GM21528 (cell line): ENCODE data around the gene COX4I1.

Experiments used
- ATAC-seq: cut with Tn5 transposase; IDR thresholded peaks from one replicate; pipeline ENCODE4 v1.9.1; 2021; ENCODE audit warnings: mild to moderate bottlenecking, moderate library complexity; ENCODE audit not compliant: unreplicated experiment, low FRiP score

Gene COX4I1

DNA sequence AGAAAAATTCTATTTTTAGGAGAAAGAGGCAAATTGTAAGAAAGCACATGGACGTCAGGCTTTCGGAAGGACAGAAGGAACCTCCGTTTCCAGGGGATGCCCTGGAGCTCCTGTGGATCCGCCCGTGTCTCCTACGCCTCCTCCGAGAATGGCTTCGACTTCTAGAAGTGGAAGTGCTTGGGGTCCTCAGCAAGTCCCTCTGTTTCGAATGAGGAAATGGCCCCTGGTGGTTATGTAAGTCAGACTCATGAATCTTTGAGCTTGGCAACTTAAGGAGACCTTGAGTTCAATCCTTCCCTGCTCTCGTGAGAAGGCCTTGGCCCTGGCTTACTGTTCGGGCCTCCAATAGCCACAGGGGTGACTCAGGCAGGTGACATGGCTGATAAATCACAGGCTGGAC is 38.9 kb downstream of the COX4I1 start:
- no peak for ATAC-seq

DNA sequence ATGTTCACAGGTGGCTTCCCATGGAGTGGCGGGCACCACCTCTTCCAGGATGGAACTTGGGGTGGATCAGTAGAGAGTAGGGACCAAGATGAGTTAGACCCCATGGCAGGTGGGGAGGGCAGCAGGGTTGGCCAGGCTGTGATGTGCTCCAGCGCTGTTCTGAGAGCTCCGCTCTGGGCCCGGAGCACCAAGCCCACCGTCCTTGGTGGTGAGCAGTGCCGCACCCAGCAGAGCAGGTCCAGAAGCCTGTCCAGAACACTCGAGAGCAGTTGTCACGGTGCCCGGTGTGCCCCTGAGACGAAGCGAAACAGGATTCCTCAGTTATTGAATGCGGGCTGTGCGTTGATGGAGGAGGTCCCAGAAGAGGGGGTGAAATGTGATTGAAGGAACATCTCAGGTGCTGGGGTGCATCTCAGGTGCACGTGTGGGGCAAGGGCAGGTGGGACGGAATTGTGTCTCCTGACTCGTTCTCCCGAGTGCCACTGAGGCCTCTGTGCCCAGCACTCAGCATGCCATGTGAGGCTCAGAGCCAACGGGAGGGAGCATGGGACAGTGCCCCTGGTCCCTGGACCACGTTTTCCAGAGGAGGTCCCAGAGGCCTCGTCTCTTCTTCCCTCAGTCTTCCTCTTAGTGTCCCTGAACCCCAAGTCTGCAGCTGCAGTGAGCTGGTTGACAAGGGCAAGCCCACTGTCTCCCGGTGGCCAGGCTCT is 39.5 kb downstream of the COX4I1 start:
- no peak for ATAC-seq

DNA sequence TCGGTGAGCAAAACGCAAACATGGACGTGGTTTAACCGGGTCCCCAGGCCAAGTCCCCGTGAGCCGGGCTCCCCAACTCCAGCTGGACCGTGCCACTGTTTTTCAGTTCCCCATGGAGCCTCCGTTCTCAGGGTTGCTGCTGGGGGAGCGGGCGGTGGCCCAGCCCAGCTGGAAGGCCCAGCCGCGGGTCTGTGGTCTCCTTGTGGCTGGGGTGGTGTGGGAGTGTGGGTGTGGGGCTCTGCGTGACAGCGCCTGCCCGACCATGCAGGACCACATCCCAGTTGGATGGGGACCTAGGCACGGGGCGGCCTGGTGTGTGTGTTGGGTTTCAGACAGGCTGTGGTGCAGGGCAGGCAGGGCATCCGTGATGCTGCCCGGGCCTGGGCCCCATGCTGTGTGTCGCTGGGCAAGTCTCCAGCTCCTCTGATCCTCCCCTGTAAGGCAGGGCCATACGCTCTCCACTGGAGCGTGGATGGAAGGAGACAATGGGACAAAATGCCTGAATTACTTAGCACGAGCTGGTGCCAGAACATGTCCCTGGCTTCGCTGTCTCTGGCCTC is 40.3 kb downstream of the COX4I1 start:
- ATAC-seq, result no peak

DNA sequence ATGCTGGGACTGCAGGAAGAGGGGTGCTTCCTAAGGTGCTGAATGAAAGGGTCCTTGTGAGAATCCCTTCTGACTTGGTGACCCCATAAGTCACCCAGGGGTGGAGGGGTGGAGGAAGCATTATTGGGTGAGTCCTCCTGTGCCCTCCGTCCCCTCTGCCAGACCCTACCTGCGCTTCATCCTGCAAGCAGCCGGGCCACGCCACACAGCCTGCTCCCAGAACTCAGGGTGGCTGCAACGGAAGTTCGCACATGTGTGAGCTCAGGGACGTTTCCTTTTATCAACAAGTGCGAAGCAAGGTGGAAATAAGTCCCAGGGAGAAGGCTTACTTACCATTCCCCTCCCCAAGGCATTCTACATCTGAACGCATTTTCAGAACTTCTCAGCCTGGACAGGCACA is 40.9 kb downstream of the COX4I1 start:
- no peak for ATAC-seq

DNA sequence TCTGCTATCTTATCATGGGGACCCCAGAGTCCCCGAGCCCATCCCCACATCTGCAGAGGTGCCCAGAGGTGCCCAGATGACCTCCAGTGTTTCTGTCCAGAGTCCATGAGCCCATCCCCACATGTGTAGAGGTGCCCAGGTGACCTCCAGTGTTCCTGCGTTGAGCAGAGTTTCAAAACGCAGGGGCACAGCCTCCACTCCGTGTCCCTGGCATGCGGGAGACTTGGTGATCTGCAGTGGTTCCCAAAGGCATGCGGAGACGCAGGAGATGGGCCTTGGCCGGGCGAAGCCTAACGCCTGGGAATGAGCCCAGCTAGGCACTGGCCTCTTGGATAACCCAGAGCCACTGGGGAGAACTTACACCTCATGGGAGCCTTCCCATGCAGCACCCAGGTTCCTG is 41.3 kb downstream of the COX4I1 start:
- ATAC-seq, result no peak

DNA sequence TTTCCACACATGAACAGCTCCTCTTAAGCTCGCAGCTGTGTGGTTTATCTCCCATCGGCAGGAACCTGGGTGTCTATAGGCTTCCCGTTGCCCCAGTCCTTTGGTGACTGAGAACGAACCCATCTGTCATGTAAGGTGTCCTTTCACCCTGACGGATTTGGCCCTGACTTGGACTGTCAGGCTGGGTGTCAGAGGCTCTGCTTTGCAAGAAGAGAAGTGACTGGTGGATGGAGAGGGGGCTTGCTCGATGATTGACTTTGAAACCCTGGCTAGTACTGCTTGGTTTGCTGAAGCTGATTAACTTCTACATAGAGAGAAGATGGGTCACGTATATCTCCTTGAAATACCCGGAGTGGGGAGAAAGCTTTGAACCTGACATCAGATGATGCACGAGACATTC is 42.9 kb downstream of the COX4I1 start:
- ATAC-seq, result no peak

DNA sequence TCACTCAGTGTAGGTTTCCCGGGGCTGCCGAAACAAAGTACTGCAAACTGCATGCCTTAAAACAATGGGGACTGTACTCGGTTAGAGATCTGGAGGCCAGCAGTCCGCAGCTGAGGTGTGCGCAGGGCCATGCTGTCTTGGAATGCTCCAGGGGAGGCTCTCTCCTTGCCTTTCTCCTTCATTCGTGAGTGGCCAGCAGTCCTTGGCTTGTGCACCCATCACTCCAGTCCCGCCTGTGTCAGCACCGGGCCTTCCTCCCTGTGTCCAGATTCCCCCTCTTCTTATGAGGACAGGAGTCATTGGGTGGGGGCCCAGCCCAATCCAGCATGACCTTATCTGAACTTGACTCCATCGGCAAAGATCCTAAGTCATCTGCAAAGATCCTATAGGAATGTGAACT is 43.4 kb downstream of the COX4I1 start:
- ATAC-seq, result no peak

DNA sequence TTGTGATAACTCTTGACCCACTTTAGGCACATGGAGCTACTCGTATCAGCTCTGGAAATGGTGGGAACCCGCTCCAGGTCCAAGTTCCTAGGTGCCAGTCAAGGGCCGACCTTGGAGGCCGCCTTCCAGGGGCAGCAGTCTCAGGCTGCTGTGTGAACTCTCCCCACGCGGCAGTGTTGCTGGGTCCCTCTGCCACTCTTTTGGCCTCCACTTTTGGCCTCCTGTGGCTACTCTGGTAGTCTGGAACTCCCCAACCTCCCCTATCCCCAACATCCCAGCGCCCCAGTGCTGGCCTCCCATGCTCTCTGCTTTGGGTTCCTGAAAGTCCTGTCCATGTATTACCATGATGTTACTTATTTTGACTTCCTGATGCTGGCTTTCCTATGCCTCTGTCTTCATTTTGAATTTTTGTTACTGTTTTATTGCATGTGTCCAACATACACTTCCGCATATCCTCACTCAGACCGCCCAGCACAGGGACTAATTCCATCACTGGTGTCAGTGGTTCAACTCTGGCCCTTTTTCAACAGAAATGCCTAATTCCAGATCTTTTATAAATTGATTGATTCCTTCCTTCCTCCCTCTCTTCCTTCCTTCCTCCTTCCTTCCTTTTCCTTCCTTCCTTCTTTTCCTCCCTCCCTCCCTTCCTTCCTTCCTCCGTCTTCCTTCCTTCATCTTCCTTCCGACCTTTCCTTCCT is 44.1 kb downstream of the COX4I1 start:
- no peak for ATAC-seq

DNA sequence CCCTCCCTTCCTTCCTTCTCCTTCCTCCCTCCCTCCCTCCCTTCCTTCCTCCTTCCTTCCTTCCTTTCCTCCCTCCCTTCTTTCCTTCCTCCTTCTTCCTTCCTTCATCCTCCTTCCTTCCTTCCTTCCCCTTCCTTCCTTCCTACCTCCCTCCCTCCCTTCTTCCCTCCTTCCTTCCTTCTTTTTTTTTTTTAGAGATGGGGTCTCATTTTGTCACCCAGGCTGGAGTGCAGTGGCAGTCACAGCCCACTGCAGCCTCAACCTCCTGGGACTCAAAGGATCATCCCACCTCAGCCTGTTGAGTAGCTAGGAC is 44.6 kb downstream of the COX4I1 start:
- no peak for ATAC-seq

DNA sequence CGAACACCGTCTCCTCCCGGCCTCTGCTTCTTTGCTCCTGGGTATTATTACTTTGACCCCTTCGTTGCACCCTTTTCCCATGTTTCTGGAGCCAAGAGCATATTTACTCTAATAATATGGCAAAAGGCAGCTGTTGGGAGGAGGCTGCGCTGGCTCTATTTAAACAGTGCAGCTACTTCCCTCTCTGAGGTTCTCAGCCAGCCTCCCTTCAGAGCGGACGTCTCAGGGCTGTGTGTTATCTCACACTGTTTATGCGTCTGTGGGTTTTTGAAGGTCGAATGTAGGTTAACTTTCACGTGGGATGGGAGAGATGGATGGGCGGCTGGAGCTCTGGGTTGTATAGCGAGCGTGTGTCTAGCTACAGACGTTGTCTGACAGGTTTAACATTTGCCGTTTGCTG is 45.3 kb downstream of the COX4I1 start:
- no peak for ATAC-seq

DNA sequence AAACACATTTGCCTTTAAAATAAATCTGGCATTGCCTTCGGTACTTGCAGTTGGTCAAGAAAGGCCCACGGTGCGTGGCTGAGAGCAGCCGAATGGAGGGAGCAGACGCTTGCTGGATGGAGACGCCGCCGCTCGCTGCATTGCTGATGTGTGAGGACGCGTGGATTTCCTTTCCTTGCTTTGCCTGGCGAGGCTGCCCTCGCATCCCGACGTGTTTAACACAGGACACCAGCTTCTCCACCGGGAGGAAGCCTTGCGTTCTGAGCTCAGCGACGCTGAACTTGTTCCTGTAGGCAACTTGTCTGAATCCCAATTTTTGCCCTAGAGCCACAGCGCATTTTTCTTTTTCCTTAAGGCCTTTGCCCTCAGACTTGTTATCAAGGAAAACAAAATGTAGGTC is 45.8 kb downstream of the COX4I1 start:
- no peak for ATAC-seq

DNA sequence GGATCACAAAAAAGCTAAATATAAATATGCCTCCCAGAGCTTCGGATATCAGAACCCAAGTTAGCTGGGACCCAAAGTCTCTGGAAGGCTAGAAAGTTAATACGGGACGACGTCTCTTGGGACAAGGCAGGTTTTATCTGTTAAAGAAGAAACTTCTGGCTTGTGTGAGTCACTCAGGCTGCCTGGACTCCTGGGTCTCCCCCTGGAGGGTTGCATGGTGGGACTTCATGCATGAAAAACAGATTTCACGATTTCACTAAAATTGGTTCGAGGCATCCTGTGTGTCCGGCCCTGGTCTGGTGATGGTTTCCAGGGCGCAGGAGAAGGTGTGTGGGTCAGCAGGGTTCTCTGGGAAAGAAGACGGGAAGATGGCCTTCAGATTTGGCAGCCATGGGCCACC is 47.0 kb downstream of the COX4I1 start:
- no peak for ATAC-seq

DNA sequence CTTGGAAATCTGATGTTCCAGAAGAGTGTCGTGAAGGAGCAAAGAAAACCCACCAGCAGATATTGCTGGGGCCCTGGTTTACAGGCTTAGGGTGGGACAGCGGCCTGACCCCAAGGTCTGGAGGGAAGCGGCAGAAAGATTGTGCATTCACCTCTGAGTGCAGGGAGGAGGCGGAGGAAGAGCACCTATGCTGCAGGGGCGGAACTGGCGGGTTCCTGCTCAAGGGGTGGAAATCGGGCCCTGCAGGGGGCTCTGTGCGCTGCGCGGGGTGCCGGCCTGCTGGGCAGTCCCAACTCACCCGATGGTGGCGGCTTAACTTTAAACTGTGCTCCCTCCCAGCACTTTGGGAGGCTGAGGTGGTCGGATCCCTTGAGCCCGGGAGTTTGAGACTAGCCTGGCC is 47.5 kb downstream of the COX4I1 start:
- no peak for ATAC-seq

DNA sequence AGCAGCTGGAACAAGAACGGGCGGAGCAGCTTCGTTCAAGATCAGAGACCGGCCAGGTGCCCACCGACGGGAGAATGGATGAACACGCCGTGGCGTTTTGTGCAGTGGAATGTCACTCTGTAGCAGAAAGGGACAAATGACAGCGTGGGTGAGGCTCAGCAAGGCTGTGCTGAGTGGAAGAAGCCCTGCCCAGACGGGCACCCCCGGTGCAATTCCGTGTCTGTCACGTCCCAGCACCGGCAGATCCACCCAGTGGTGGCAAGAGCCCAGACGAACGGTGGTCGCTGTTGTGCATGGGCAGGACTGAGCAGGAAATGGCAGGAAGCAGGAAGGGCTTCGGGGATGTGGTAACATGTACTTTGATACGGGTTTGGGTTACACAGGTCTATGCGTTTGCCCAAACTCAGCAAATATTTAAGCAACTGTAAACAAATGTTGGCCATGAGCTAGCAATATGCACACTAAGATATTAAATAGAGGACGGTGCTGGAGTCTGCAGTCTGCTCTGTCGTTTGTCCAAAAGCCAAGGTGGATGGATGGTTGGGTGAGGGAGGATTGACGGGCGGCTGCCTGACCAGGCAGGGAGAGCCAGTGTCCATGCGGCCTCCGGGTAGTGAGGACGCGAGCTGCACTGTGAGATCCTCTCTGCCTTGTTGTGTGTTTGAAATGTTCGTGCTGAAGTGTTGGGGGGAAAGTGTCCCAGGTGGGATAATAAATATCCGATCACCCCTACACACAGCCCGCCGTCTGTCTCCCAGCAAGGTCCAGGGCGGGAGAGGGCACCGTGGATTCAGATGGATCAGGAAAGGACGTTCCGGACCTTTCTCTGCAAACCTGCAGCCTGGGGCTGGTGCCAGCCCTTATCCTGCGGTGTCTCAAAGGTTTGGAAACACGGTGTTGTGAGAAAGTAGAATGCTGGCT is 48.4 kb downstream of the COX4I1 start:
- no peak for ATAC-seq

DNA sequence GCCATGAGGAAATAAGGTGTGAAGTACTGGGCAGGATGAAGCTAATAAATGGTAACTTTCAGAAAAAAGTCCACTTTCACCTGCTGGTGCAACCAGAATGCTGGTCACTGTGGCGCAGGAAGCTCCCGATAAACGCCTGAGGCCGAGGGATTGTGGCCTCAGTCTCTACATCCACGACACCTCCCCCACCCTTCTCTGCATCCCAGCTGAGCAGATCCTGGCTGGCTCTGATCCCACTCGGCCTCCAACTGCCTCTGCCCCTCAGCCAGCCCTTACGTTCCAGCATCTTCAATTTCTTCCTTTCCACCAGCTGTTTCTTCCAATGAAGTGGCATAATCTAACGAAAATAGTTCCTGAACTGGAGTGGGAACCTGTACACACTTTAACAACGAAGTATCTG is 49.5 kb downstream of the COX4I1 start:
- no peak for ATAC-seq

DNA sequence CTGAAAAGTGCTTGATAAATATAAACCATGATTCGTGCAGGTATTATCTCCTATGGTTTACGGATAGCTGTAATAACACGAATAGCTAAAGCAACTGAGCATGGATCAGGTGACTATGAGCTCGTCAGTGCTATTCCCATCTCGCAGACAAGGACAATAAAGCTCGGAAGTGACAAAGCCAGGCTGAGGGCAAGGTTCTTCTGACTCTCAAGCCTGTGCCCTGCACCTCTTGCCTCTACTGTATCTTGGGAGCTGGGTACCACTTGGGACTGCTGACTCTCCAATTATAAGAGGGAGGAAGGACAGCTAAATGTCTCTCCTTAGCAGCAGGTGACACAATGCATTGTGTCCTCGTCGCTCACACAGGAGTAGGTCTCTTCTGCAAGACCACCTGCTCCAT is 49.9 kb downstream of the COX4I1 start:
- ATAC-seq, result no peak

DNA sequence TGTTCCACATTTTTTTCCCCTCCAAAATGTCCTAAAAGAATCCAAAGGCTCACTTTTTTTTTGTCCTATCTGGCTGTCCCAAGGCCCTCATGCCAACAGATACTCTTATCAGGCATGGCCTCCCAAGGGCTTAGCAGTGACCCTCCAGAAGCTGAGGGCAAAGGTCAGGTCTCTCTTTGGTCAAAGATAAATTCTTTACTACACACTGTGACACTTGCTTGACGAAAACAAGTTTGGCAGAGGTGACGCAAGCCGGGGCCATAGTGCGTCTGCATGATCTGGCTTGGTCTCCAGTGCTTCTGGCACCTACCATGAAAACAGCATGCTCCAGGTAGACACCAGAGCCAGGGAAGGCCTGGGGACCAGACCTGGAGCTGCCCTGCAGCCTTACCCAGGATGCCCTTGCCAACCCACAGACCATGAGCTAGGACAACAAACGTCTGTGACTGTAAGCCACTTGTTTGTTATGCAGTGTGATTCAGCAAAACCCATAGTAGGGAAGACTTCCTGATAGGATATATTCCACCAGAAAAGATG is 50.9 kb downstream of the COX4I1 start:
- ATAC-seq, result no peak

DNA sequence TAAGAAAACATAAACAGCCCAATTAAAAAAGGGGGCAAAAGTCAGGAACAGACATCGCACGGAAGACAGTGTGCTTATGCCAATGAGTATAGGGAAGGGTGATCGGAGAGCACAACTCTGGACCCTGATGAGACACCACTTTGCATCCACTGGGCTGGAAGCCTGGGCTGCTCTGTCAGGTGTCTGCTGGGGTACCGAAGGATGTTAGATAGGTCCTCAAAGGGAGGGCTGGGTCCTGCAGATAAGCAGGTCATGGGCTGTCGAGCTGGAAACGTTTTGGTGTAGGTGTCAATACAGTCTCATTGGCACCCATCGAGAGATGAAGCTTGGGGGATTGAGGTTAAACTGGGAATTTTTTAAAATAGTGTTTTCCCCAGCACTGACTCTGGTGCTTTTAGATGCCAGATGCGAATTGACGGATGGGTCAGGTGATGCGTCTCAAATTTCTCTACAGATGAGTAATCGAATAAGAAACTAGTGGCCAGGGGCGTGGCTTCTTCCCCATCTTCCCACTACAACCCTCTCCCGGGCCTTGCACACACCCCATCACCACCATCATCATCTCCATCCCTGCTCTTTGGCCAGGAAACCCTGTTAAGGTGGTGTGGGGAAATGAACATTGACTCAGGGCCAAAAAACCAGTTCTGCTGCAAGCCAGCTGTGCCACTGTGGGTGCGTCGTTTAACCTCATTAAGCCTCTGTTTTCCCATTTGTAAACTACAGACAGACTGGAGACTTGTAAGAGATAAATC is 51.7 kb downstream of the COX4I1 start:
- no peak for ATAC-seq

DNA sequence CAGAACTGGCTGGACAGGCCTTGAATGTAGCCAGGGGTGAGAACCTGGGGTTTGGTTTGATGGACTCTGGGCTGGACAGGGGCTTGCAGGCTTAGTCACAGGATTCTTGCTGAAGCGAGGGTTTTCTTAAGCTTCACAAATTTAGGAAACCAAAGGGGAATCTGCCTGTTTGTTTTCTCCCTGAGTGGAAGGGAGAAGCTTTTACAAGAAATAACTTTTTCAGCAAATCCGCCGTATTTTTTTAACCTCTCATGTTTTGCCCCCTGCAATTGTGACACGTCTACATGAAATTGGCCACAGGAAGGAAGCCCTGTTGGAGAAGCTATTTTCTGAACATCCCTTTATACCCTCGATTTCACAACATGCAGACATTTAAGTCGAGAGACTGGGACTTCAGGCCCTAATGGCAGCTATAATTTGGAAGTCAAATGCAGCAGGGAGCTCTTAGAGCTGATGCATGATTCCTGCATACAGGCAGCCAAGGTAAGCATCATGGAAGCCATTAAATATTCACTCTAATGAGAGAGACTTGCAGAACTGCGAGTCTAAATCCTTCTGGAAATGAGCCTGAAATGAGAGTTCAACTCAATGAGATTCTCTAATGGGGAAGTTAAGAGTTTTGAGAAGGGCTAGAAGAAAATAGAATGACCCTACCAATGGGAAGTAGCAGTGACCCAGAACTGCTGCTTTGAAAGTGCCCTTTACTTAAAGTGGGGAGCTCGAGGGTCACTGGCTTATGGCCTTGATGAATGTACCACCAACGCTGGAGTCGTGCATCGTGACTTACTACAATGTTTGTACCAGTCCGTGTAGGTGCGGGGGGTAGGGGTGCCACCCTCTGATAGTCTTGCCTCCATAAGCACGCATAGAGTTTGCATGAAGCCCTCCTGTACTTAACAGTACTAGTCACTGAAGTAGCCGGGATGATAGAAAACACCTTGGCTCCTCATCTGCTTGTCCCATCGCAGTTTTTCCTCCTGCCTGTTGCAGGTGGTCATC is 54.4 kb downstream of the COX4I1 start:
- no peak for ATAC-seq
